Measurements from ENCODE around the gene IL1RAPL1.

- TF ChIP-seq, protein P1, sequence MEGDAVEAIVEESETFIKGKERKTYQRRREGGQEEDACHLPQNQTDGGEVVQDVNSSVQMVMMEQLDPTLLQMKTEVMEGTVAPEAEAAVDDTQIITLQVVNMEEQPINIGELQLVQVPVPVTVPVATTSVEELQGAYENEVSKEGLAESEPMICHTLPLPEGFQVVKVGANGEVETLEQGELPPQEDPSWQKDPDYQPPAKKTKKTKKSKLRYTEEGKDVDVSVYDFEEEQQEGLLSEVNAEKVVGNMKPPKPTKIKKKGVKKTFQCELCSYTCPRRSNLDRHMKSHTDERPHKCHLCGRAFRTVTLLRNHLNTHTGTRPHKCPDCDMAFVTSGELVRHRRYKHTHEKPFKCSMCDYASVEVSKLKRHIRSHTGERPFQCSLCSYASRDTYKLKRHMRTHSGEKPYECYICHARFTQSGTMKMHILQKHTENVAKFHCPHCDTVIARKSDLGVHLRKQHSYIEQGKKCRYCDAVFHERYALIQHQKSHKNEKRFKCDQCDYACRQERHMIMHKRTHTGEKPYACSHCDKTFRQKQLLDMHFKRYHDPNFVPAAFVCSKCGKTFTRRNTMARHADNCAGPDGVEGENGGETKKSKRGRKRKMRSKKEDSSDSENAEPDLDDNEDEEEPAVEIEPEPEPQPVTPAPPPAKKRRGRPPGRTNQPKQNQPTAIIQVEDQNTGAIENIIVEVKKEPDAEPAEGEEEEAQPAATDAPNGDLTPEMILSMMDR (IDR thresholded peaks at IDR 0.05): no peak
- TF ChIP-seq POLR2AphosphoS5 (IDR thresholded peaks at IDR 0.05) (no peak), EP300 (IDR thresholded peaks at IDR 0.05) (no peak), POLR2A (IDR thresholded peaks at IDR 0.05) (no peak)
Observed at GRCh38 chrX:28757290-28757689, 170.0 kb downstream of the IL1RAPL1 start.

All from suprapubic skin (tissue), 4 donors.